Mesendoderm (in vitro differentiated cells): Measurements from ENCODE around the gene RAD21L1.

ENCODE experiments used
- DNase-seq: peaks from one replicate; pipeline ENCODE4 v3.0.0; 2013
- H2AK5ac ChIP-seq: 2 replicates; pipeline ENCODE4 v1.6.1; 2013; ENCODE audit warnings: low read length, inconsistent platforms
- H2BK120ac ChIP-seq: 2 replicates; pipeline ENCODE4 v1.6.1; 2013; ENCODE audit warnings: low read depth, mild to moderate bottlenecking, low read length, moderate library complexity, mixed read lengths
- H2BK15ac ChIP-seq: replicated peaks from 2 replicates; pipeline ENCODE4 v1.6.1; 2013; ENCODE audit warnings: low read depth, mild to moderate bottlenecking, moderate library complexity
- H2BK5ac ChIP-seq: 2 replicates; pipeline ENCODE4 v1.6.1; 2013; ENCODE audit warnings: low read length, inconsistent platforms
- H3K18ac ChIP-seq: 2 replicates; pipeline ENCODE4 v1.6.1; 2013; ENCODE audit warnings: mild to moderate bottlenecking, low read length, mixed read lengths
- H3K23ac ChIP-seq: one replicate; pipeline ENCODE4 v1.6.1; 2013; ENCODE audit warnings: low read length
- H3K27ac ChIP-seq: 2 replicates; pipeline ENCODE4 v1.5.1; 2013; ENCODE audit warnings: low read depth, mild to moderate bottlenecking, inconsistent platforms, low read length, moderate library complexity
- H3K27me3 ChIP-seq: 2 replicates; pipeline ENCODE4 v1.6.1; 2013; ENCODE audit warnings: low read length, control low read depth, mild to moderate bottlenecking, inconsistent platforms; ENCODE audit not compliant: insufficient read depth, poor library complexity
- H3K36me3 ChIP-seq: 2 replicates; pipeline ENCODE4 v1.6.1; 2013; ENCODE audit warnings: low read length, inconsistent platforms; ENCODE audit not compliant: control insufficient read depth, insufficient read depth
- H3K4ac ChIP-seq: one replicate; pipeline ENCODE4 v1.6.1; 2013; ENCODE audit warnings: low read depth, mild to moderate bottlenecking, low read length, moderate library complexity
- H3K4me1 ChIP-seq: 2 replicates; pipeline ENCODE4 v1.6.1; 2013; ENCODE audit warnings: low read depth, low read length, inconsistent platforms; ENCODE audit not compliant: control insufficient read depth
- H3K4me2 ChIP-seq: 2 replicates; pipeline ENCODE4 v1.6.1; 2013; ENCODE audit warnings: low read length
- H3K4me3 ChIP-seq: 2 replicates; pipeline ENCODE4 v1.5.1; 2013; ENCODE audit warnings: mild to moderate bottlenecking, low read length
- H3K56ac ChIP-seq: one replicate; pipeline ENCODE4 v1.6.1; 2013; ENCODE audit warnings: low read length
- H3K79me1 ChIP-seq: 2 replicates; pipeline ENCODE4 v1.6.1; 2013; ENCODE audit warnings: low read length, inconsistent platforms
- H3K79me2 ChIP-seq: 2 replicates; pipeline ENCODE4 v1.6.1; 2013; ENCODE audit warnings: mild to moderate bottlenecking, low read length; ENCODE audit not compliant: control insufficient read depth, insufficient read depth
- H3K9ac ChIP-seq: 2 replicates; pipeline ENCODE4 v1.6.1; 2013; ENCODE audit warnings: low read length, inconsistent platforms
- H4K5ac ChIP-seq: one replicate; pipeline ENCODE4 v1.6.1; 2013; ENCODE audit warnings: low read length
- H4K8ac ChIP-seq: one replicate; pipeline ENCODE4 v1.6.1; 2013; ENCODE audit warnings: low read depth, mild to moderate bottlenecking, control low read depth, low read length, moderate library complexity
- WGBS: extraction: QIAGEN DNeasy Blood & Tissue Kit; methylation state at CpG from one replicate; pipeline ENCODE4 v1.1.7; 2013; ENCODE audit warnings: low lambda C conversion rate, missing lambda C conversion rate; ENCODE audit not compliant: insufficient coverage; ENCODE audit errors: extremely low coverage; 5-methylcytosine and 5-hydroxymethylcytosine counted together

RAD21L1 gene

GRCh38 chr20:1274485-1275311, 48.9 kb downstream of the RAD21L1 start:
- H3K4me3 ChIP-seq, result no peak overlapping the region
- H2BK120ac ChIP-seq, result no peak overlapping the region
- H4K8ac ChIP-seq, result no peak overlapping the region
- no peak for DNase-seq
- no CpG with 5 or more reads among the region's 14 CpGs for WGBS
- no peaks in the 10 kb centered on the region for H3K4me1 ChIP-seq
- H3K18ac ChIP-seq, result no peak overlapping the region
- H3K9ac ChIP-seq, result no peak overlapping the region
- H2AK5ac ChIP-seq, result no peak overlapping the region
- H3K4me2 ChIP-seq, result no peak overlapping the region
- H3K56ac ChIP-seq, result no peak overlapping the region
- no peak overlapping the region for H2BK5ac ChIP-seq
- H4K5ac ChIP-seq, result no peak overlapping the region
- no peaks in the 10 kb centered on the region for H3K79me1 ChIP-seq
- no peaks in the 10 kb centered on the region for H3K27me3 ChIP-seq
- no peak overlapping the region for H3K27ac ChIP-seq
- H3K36me3 ChIP-seq, result no peaks in the 10 kb centered on the region
- no peak overlapping the region for H3K4ac ChIP-seq
- H3K79me2 ChIP-seq, result no peaks in the 10 kb centered on the region
- H2BK15ac ChIP-seq, result no peak overlapping the region
- H3K23ac ChIP-seq, result no peak overlapping the region

GRCh38 chr20:1275919-1276318, 50.1 kb downstream of the RAD21L1 start:
- Histone ChIP-seq H3K79me1 (no peaks in the 10 kb centered on the region), H3K18ac (no peak overlapping the region), H2BK5ac (no peak overlapping the region), H2BK15ac (no peak overlapping the region), H3K27me3 (no peaks in the 10 kb centered on the region), H4K8ac (no peak overlapping the region), H3K4me3 (no peak overlapping the region), H3K4me2 (no peak overlapping the region), H3K9ac (no peak overlapping the region), H3K4ac (no peak overlapping the region), H3K56ac (no peak overlapping the region), H2BK120ac (no peak overlapping the region), H3K23ac (no peak overlapping the region), H3K27ac (no peak overlapping the region), H4K5ac (no peak overlapping the region), H2AK5ac (no peak overlapping the region), H3K4me1 (no peaks in the 10 kb centered on the region), H3K36me3 (no peaks in the 10 kb centered on the region), H3K79me2 (no peaks in the 10 kb centered on the region)
- no CpG with 5 or more reads among the region's 2 CpGs for WGBS
- DNase-seq, result no peak

- Histone ChIP-seq H3K4me3 (no peak overlapping the region), H3K79me1 (no peaks in the 10 kb centered on the region), H3K27ac (no peak overlapping the region), H3K36me3 (no peaks in the 10 kb centered on the region), H4K5ac (no peak overlapping the region), H3K79me2 (no peaks in the 10 kb centered on the region), H3K4ac (no peak overlapping the region), H2AK5ac (no peak overlapping the region), H3K9ac (no peak overlapping the region), H2BK15ac (no peak overlapping the region), H2BK120ac (no peak overlapping the region), H4K8ac (no peak overlapping the region), H3K23ac (no peak overlapping the region), H2BK5ac (no peak overlapping the region), H3K4me2 (no peak overlapping the region), H3K56ac (no peak overlapping the region), H3K18ac (no peak overlapping the region), H3K27me3 (no peaks in the 10 kb centered on the region), H3K4me1 (no peaks in the 10 kb centered on the region)
- WGBS, result no CpG with 5 or more reads among the region's 8 CpGs
- no peak for DNase-seq
These were observed 51.9 kb downstream of the RAD21L1 start for GRCh38 chr20:1277529-1278322.

GRCh38 chr20:1278993-1279392, 53.1 kb downstream of the RAD21L1 start:
- no peak for DNase-seq
- H3K56ac ChIP-seq, result no peak overlapping the region
- no CpG with 5 or more reads among the region's 4 CpGs for WGBS
- H2BK120ac ChIP-seq, result no peak overlapping the region
- no peak overlapping the region for H3K27ac ChIP-seq
- H3K9ac ChIP-seq, result no peak overlapping the region
- H3K79me1 ChIP-seq, result no peaks in the 10 kb centered on the region
- H3K18ac ChIP-seq, result no peak overlapping the region
- H3K27me3 ChIP-seq, result no peaks in the 10 kb centered on the region
- no peak overlapping the region for H3K4ac ChIP-seq
- no peaks in the 10 kb centered on the region for H3K4me1 ChIP-seq
- H2BK15ac ChIP-seq, result no peak overlapping the region
- H3K36me3 ChIP-seq, result no peaks in the 10 kb centered on the region
- no peak overlapping the region for H3K23ac ChIP-seq
- no peak overlapping the region for H4K8ac ChIP-seq
- H3K79me2 ChIP-seq, result no peaks in the 10 kb centered on the region
- no peak overlapping the region for H4K5ac ChIP-seq
- no peak overlapping the region for H2AK5ac ChIP-seq
- no peak overlapping the region for H3K4me2 ChIP-seq
- H3K4me3 ChIP-seq, result no peak overlapping the region
- no peak overlapping the region for H2BK5ac ChIP-seq

- no peaks in the 10 kb centered on the region for H3K4me1 ChIP-seq
- no peak overlapping the region for H3K56ac ChIP-seq
- no peak for DNase-seq
- H3K4ac ChIP-seq, result no peak overlapping the region
- H3K79me1 ChIP-seq, result no peaks in the 10 kb centered on the region
- no peak overlapping the region for H3K23ac ChIP-seq
- no peak overlapping the region for H2BK15ac ChIP-seq
- no peaks in the 10 kb centered on the region for H3K27me3 ChIP-seq
- no peak overlapping the region for H4K5ac ChIP-seq
- H2BK120ac ChIP-seq, result no peak overlapping the region
- no peak overlapping the region for H3K27ac ChIP-seq
- WGBS, result no CpG with 5 or more reads among the region's 6 CpGs
- no peak overlapping the region for H2BK5ac ChIP-seq
- H4K8ac ChIP-seq, result no peak overlapping the region
- no peak overlapping the region for H3K9ac ChIP-seq
- no peak overlapping the region for H2AK5ac ChIP-seq
- no peak overlapping the region for H3K4me2 ChIP-seq
- H3K36me3 ChIP-seq, result no peaks in the 10 kb centered on the region
- no peaks in the 10 kb centered on the region for H3K79me2 ChIP-seq
- no peak overlapping the region for H3K4me3 ChIP-seq
- H3K18ac ChIP-seq, result no peak overlapping the region
These were observed 54.6 kb downstream of the RAD21L1 start for GRCh38 chr20:1280195-1281102.
